Islet of Langerhans (tissue), 1 donor: ENCODE measurements around the gene DEPDC5.
A peak's percentile ranks its signal among the peaks of the same experiment; 100 is the strongest.
"Not testable (repeated sequence)": the region's sequence is repeated elsewhere in the genome, so short reads cannot be mapped to it uniquely, and the experiment has no call there.

ENCODE experiments used
- FAIRE-seq: peaks from one replicate; lab custom pipeline; 2011; peaks lifted over from hg19 to GRCh38; lab: Jason Lieb, UNC

DEPDC5 gene

GRCh38 chr22:31749636-31750364 is 4.0 kb upstream of the DEPDC5 start, which contains the start of gene PRR14L:
Gene PRR14L, minus strand, starts transcription at chr22:31750132. Its CDS starts 11,272 bp downstream, at chr22:31738860.
- no peak for FAIRE-seq

GRCh38 chr22:31750365-31751284 is 3.2 kb upstream of the DEPDC5 start:
- no peak for FAIRE-seq

- no peak for FAIRE-seq
Measured at GRCh38 chr22:31752096-31752847, 1.5 kb upstream of the DEPDC5 start.

- no peak for FAIRE-seq
Measured at GRCh38 chr22:31753005-31753633, 700 bp upstream of the DEPDC5 start.

GRCh38 chr22:31754813-31755212 is 994 bp downstream of the DEPDC5 start:
- FAIRE-seq: no peak

- no peak for FAIRE-seq
Measured at GRCh38 chr22:31757265-31757664, 3.4 kb downstream of the DEPDC5 start.

- not testable (repeated sequence) for FAIRE-seq
Measured at GRCh38 chr22:31758860-31759259, 5.0 kb downstream of the DEPDC5 start.

GRCh38 chr22:31764785-31765184 is 11.0 kb downstream of the DEPDC5 start:
- FAIRE-seq: no peak

GRCh38 chr22:31768422-31769059 is 14.7 kb downstream of the DEPDC5 start:
- FAIRE-seq: no peak

GRCh38 chr22:31773416-31773815 is 19.6 kb downstream of the DEPDC5 start:
- no peak for FAIRE-seq

- no peak for FAIRE-seq
Measured at GRCh38 chr22:31776231-31776630, 22.4 kb downstream of the DEPDC5 start.

GRCh38 chr22:31789803-31790202 is 36.0 kb downstream of the DEPDC5 start:
- FAIRE-seq: no peak

GRCh38 chr22:31790240-31790639 is 36.4 kb downstream of the DEPDC5 start:
- no peak for FAIRE-seq

GRCh38 chr22:31799358-31799757 is 45.5 kb downstream of the DEPDC5 start:
- FAIRE-seq: not testable (repeated sequence)

GRCh38 chr22:31800065-31800464 is 46.2 kb downstream of the DEPDC5 start:
- no peak for FAIRE-seq

GRCh38 chr22:31800861-31801260 is 47.0 kb downstream of the DEPDC5 start:
- FAIRE-seq: not testable (repeated sequence)

GRCh38 chr22:31802575-31802974 is 48.8 kb downstream of the DEPDC5 start:
- FAIRE-seq: no peak

GRCh38 chr22:31806751-31807150 is 52.9 kb downstream of the DEPDC5 start:
- FAIRE-seq: no peak

GRCh38 chr22:31812977-31813605 is 59.3 kb downstream of the DEPDC5 start:
- FAIRE-seq: peak; percentile 98

- not testable (repeated sequence) for FAIRE-seq
Measured at GRCh38 chr22:31813898-31814297, 60.1 kb downstream of the DEPDC5 start.

GRCh38 chr22:31814942-31815341 is 61.1 kb downstream of the DEPDC5 start:
- no peak for FAIRE-seq
